Activated CD4-positive, alpha-beta T cell treated with anti-CD3 and anti-CD28 coated beads, Interleukin-2, amount 10 ng/mL, durations not matched to agents 7 days and 5 days (primary cell): ENCODE data around the gene ANKRD9. TPM values are rescaled to one million over a fixed set of nuclear protein-coding genes. Genes with fewer than 3 reads are reported as not detected.

ENCODE experiments used
- CTCF ChIA-PET: fragments of 350-600 bp; sonication (Branson Sonifier 250); formaldehyde crosslinking; loops from one replicate; lab custom pipeline; 2021; ENCODE audit warnings: antibody characterized with exemption; lab: Charles Lee
- POLR2A ChIA-PET: fragments of 350-600 bp; sonication (Branson Sonifier 250); formaldehyde crosslinking; loops from one replicate; lab custom pipeline; 2021; ENCODE audit warnings: antibody characterized with exemption; lab: Charles Lee
- DNase-seq: peaks from one replicate; pipeline ENCODE4 v3.0.0-alpha.2; 2020
- H3K27ac Mint-ChIP-seq: one replicate; pipeline ENCODE4 v1.8.0; 2021; ENCODE audit warnings: mild to moderate bottlenecking, moderate library complexity, mixed read lengths
- H3K27me3 Mint-ChIP-seq: one replicate; pipeline ENCODE4 v1.8.0; 2021; ENCODE audit warnings: mixed read lengths
- H3K36me3 Mint-ChIP-seq: one replicate; pipeline ENCODE4 v1.8.0; 2021; ENCODE audit warnings: low read depth, mixed read lengths
- H3K4me1 Mint-ChIP-seq: one replicate; pipeline ENCODE4 v1.8.0; 2021; ENCODE audit warnings: mixed read lengths
- H3K4me3 Mint-ChIP-seq: one replicate; pipeline ENCODE4 v1.8.0; 2021; ENCODE audit warnings: mild to moderate bottlenecking, moderate library complexity, mixed read lengths
- H3K9me3 Mint-ChIP-seq: one replicate; pipeline ENCODE4 v1.8.0; 2021; ENCODE audit warnings: mixed read lengths
- total RNA-seq, 2 experiments: library from RNA; stranded (reverse); gene quantifications; one replicate each; pipeline ENCODE4 v1.2.3, GENCODE V29; 2021

ANKRD9 gene
- total RNA-seq, 2 experiments from 2014 or later = 4.9 to 6.2 TPM

DNA sequence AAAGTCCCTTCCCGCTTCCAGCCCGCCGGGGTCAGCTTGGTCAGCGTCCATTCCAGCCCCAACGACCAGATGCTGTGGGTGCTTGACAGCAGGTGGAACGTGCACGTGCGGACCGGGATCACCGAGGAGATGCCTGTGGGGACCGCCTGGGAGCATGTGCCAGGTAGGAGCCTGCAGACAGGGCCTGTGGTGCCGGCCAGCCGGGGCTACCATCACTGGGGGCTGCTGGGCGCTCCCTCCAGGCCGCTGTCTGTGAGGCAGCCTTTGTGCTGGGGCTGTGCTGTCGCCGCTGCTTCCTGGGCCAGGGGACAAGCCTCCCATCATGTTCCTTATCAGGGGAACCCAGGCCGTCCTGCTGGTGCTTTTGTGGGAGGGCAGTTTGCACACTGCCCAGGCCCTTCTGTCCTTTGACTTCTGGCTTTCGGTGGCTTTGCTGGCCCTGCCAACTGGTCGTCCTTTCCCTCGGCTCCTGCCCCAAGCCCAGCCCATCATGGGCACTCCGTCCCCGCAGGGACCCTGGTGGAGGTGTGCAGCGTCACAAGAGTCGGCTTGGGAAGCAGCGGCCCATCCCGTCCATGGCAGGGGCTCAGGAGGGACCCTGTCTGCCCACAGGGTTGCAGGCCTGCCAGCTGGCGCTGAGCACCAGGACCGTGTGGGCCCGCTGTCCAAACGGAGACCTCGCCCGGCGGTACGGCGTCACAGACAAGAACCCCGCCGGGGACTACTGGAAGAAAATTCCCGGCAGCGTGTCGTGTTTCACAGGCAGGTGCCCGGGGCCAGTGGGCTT is 12.4 kb downstream of the ANKRD9 start:
- CTCF ChIA-PET = no interaction called here
- Mint-ChIP-seq H3K4me1 (peaks cover 13% of the 10 kb centered on the region), H3K27ac (no peak overlapping the region), H3K9me3 (no peaks in the 10 kb centered on the region), H3K4me3 (no peak overlapping the region), H3K27me3 (no peaks in the 10 kb centered on the region), H3K36me3 (no peaks in the 10 kb centered on the region)
- POLR2A ChIA-PET = no interaction called here
- no peak for DNase-seq

DNA sequence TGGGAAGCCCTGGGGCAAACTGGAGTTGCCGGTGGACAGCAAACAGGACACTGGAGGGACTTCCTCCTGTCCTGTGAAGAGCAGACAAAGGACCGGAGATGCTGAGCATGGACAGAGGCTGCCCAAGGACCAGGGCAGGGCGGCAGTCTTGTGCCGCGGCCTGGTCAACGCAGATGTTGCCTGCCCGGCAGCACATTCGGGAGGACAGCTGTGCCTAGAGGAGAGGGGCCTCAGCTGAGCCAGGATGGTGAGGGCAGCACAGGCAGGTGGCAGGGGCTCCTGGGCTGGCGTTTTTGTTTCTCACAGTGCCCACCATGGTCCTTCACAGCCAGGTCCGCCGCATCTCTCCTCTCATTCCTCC is 13.3 kb downstream of the ANKRD9 start:
- H3K9me3 Mint-ChIP-seq = no peaks in the 10 kb centered on the region
- peaks cover 13% of the 10 kb centered on the region for H3K4me1 Mint-ChIP-seq
- H3K36me3 Mint-ChIP-seq = no peaks in the 10 kb centered on the region
- H3K27me3 Mint-ChIP-seq = no peaks in the 10 kb centered on the region
- ChIA-PET POLR2A (no interaction called here), CTCF (no interaction called here)
- H3K4me3 Mint-ChIP-seq = no peak overlapping the region
- no peak overlapping the region for H3K27ac Mint-ChIP-seq
- no peak for DNase-seq

DNA sequence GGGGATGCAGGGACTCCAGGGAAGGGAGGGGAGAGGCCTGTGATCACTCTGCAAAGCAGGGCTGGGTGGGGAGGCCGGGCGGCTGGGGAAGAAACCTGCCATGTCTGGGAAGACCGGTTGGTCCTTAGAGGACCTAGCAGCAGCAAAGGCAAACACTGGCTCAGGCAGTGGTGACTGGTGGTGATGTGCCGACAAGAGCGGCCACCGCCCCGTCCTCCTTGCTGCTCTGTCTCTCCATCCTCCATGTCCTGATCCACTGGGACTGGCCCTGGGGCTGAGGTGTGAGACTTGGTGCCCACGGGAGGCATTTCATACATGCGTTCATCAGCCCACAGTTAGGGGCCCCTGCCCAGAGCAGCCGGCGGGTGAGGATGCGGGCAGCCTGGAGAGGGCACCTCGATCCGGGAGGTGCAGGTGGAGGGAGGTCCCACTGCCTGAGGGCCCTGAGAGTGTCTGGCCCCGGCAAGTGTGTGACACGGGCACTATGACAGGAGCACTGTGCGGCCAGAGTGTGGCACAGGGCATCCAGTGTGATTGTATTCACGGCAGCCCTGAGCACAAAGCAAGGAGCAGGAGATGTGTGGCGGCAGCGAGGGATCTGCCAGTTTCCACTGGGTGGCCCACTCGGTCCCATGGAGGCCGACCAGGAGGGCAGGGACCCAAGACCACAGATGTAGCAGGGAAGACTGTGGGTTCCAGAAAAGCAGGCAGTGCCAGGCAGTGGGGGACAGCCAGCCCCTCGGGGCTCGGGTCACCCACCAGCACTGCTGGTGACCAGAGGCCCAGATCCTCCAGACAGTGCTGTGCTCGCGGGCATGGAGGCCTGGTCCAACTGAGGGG is 13.9 kb downstream of the ANKRD9 start:
- Mint-ChIP-seq H3K27ac (no peak overlapping the region), H3K27me3 (no peaks in the 10 kb centered on the region), H3K9me3 (no peaks in the 10 kb centered on the region), H3K36me3 (no peaks in the 10 kb centered on the region), H3K4me1 (peaks cover 8% of the 10 kb centered on the region), H3K4me3 (no peak overlapping the region)
- no peak for DNase-seq
- ChIA-PET POLR2A (no interaction called here), CTCF (no interaction called here)

DNA sequence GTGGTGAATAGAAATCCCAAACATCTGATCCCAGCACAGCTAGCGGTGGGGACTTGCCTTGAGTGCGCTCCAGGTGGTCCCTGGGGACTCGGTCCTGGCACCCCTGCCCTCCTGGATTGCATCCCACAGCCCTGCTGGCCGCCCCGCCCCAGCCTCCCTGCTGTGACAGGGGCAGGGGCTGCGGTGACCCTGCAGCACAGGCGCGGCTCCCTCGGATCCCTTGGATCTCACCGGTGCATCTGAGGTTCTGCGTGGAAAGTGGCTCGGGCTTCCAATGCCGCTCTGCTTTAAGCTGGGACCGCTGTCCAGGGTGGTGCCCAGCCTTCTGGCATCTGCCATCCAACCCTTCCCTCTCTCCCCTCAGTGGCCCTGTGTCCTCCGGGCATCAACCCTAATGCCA is 16.0 kb downstream of the ANKRD9 start:
- Mint-ChIP-seq H3K27me3 (no peaks in the 10 kb centered on the region), H3K9me3 (no peaks in the 10 kb centered on the region), H3K27ac (no peak overlapping the region), H3K4me3 (no peak overlapping the region), H3K4me1 (no peaks in the 10 kb centered on the region), H3K36me3 (no peaks in the 10 kb centered on the region)
- ChIA-PET CTCF (no interaction called here), POLR2A (no interaction called here)
- DNase-seq = no peak

DNA sequence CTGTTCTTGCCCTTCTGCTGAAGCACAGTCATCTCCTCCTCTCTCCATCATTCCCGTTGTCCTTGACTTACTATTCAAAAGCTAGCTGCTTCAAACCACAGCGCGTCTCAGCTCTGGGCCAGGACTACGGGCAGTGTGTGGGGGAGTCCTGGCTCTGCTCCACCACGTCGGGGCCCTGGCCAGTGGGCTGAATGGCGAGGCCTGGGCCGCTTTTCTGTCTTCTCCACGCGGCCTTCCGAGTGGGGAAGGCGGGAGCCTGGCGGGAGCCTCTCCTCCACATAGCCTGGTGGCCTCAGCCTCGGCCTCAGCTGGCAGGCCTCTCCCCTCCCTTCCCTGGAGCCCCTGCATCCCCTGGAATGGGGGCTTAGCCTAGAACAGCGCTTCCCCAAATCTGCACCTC is 16.5 kb downstream of the ANKRD9 start:
- Mint-ChIP-seq H3K4me3 (no peak overlapping the region), H3K36me3 (no peaks in the 10 kb centered on the region), H3K27ac (no peak overlapping the region), H3K9me3 (no peaks in the 10 kb centered on the region), H3K4me1 (no peaks in the 10 kb centered on the region), H3K27me3 (no peaks in the 10 kb centered on the region)
- ChIA-PET POLR2A (no interaction called here), CTCF (no interaction called here)
- no peak for DNase-seq

DNA sequence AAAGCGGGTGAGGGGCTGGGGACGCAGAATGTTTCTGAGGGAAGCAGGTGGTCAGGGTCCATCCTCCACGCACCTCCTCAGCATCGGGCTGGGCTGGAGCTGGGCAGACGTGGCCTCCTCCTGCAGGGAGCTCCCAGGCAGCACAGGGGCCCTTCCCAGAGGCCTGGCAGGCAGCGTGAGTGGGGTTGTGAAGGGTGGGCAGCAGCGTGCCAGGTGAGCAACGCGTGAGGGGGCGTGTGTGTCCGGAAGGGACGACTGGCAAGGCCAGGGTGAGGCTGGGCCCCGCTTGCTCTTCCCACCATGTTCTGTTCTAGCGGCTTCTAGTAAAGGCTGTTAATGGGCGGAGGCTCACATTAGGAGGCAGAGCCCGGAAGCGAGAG is 17.1 kb downstream of the ANKRD9 start:
- Mint-ChIP-seq H3K9me3 (no peaks in the 10 kb centered on the region), H3K27ac (no peak overlapping the region), H3K36me3 (no peaks in the 10 kb centered on the region), H3K4me3 (no peak overlapping the region), H3K4me1 (no peaks in the 10 kb centered on the region), H3K27me3 (no peaks in the 10 kb centered on the region)
- no peak for DNase-seq
- POLR2A ChIA-PET = interaction anchor here (0.6 kb wide), 1 partner anchor 207 kb away, joined by 5 read pairs; no protein-coding TSS in a partner anchor
- CTCF ChIA-PET = interaction anchor here (0.6 kb wide), 1 partner anchor 148 kb away, joined by 3 read pairs; no protein-coding TSS in a partner anchor

DNA sequence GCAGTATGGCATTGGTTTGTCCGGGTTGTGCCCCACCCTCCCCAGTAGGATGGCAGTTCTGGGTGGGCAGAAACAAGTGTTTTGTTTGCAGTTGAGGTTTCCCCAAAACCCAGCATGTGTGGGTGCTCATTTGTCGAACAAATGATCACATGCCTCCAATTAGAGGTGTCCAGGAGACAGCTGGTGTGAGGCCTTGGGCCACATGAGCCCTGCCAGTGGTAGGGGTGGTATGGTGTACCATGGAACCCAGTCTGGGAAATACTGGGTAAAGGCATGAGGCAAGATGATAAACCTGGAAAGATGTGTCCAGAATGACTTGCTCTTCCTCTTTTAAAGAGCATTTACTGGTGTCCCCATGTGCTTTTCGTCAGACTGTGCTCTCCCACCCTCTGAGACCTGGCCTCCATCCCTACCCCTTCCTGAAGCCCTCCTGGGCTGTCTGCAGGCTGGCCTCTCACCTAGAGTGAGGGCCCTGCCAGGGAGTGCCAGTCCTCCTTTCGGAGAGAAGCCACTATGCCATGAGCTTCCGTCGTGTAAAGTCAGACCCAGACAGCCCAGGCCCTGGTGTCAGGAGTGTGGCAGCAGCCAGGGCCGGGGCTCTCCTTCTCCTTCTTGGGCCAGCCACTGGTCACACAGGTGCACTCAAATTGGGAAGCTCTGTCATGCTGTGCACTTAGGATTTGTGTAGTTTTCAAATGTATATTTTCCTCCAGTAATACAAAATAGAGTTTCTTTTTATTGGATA is 17.6 kb downstream of the ANKRD9 start:
- Mint-ChIP-seq H3K4me1 (no peaks in the 10 kb centered on the region), H3K4me3 (no peak overlapping the region), H3K36me3 (no peaks in the 10 kb centered on the region), H3K27me3 (no peaks in the 10 kb centered on the region), H3K9me3 (no peaks in the 10 kb centered on the region), H3K27ac (no peak overlapping the region)
- CTCF ChIA-PET = interaction anchor here (0.6 to 1.0 kb wide), 2 partner anchors 9 to 149 kb away, joined by 3 to 4 read pairs; no protein-coding TSS in a partner anchor
- POLR2A ChIA-PET = interaction anchor here (0.6 kb wide), 1 partner anchor 206 kb away, joined by 5 read pairs; no protein-coding TSS in a partner anchor
- no peak for DNase-seq

DNA sequence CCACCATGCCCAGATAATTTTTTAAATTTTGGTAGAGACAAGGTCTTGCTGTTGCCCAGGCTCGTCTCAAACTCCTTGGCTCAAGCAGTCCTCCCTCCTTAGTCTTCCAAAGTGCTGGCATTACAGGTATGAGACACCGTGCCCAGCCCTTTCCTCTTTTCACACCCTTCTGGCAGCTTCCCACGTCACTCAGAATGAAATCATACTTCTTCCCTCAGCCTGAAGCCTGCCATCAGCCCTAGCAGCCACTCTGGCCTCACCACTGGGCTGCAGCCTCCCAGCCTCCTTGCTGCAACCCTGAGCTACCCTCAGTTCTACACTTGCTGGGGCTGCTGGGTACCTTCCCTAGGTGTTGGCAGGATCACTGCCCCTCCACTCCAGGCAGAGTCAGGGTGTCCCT is 18.2 kb downstream of the ANKRD9 start:
- POLR2A ChIA-PET = no interaction called here
- Mint-ChIP-seq H3K36me3 (no peaks in the 10 kb centered on the region), H3K9me3 (no peaks in the 10 kb centered on the region), H3K27ac (no peak overlapping the region), H3K27me3 (no peaks in the 10 kb centered on the region), H3K4me1 (no peaks in the 10 kb centered on the region), H3K4me3 (no peak overlapping the region)
- no peak for DNase-seq
- CTCF ChIA-PET = interaction anchor here (1.0 kb wide), 1 partner anchor 9 kb away, joined by 4 read pairs; no protein-coding TSS in a partner anchor

DNA sequence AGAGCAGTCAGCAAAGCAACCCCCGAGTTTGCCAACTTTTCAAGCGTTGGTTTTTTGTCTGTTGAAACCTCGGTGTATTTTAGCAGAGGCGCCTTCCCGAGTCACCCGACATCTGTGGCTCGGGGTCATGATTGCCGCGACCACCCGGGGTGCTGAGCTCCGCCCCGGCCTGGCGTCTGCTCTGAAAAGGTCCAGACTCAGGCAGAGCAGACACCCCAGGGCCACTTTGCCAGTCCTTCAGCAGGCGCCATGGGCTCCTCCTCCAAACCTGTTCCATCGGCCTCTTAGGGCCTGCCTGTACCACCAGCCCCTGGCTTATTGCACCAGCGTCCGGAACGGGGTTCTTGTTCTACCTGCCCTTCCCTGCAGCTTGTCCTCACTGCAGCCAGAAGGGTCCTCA is 19.1 kb downstream of the ANKRD9 start:
- Mint-ChIP-seq H3K4me1 (no peaks in the 10 kb centered on the region), H3K27me3 (no peaks in the 10 kb centered on the region), H3K27ac (no peak overlapping the region), H3K36me3 (no peaks in the 10 kb centered on the region), H3K9me3 (no peaks in the 10 kb centered on the region), H3K4me3 (no peak overlapping the region)
- CTCF ChIA-PET = no interaction called here
- no peak for DNase-seq
- POLR2A ChIA-PET = no interaction called here

DNA sequence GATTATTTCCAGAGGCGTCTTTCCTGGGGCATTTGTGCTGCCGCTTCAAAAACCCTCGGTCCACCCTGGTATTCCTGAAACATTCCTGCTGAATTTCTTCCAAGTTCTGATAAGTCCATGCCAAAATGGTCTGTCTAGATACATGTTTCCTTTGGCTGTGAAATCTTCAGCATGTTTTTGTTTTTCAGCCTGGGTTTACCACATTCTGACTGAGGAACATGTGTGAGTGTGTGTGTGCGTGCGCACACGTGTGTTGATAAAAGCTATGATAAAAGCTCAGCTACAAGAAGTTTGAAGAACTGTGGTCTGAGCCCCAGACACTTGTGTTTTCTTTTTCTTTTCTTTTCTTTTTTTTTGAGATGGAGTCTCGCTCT is 22.4 kb downstream of the ANKRD9 start:
- Mint-ChIP-seq H3K4me3 (no peak overlapping the region), H3K36me3 (no peaks in the 10 kb centered on the region), H3K9me3 (no peaks in the 10 kb centered on the region), H3K27me3 (no peaks in the 10 kb centered on the region), H3K27ac (no peak overlapping the region), H3K4me1 (no peaks in the 10 kb centered on the region)
- DNase-seq = no peak
- CTCF ChIA-PET = interaction anchor here (2.0 kb wide), 1 partner anchor 15 kb away, joined by 5 read pairs; no protein-coding TSS in a partner anchor
- POLR2A ChIA-PET = no interaction called here

DNA sequence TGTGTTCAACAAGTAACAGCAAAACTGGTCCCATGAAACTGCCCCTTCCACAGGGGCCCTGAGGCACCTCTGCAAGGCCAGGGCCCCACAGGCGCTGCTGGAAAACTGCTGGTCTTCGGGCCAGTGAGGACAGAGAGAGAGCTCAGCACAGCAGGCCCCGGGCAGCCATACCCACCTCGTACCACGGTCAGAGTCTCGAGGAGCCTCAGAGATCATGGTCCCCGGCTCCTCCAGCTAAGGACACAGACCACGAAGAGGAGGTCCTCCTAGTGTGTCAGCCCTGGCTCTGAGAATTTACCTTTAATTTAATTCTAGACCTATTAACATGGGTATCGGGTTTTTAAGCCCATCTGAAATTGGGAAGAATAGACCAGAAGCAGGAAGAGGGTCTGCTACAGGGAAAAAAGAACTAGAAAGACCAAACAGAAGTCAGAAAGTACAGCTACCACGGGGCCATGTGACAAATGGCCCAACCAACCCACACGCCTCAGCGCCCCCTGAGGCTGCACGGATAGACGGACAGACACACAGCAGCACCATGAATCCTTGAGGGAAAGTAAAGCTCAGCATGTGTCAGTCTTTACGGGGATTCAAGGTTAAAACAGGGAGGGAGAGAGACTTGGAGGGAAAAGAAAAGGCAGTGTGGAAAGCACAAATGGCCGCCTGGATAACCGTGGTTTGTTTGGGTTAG is 22.9 kb downstream of the ANKRD9 start:
- no peak for DNase-seq

More for the DNA sequence above, 22.9 kb downstream of the ANKRD9 start:
- ChIA-PET CTCF (interaction anchor here (2.0 kb wide), 1 partner anchor 15 kb away, joined by 5 read pairs; no protein-coding TSS in a partner anchor), POLR2A (no interaction called here)
- Mint-ChIP-seq H3K27me3 (no peaks in the 10 kb centered on the region), H3K4me3 (no peak overlapping the region), H3K9me3 (no peaks in the 10 kb centered on the region), H3K27ac (peak overlapping the region; percentile 59), H3K36me3 (no peaks in the 10 kb centered on the region), H3K4me1 (no peaks in the 10 kb centered on the region)
